Fibroblast of gingiva (primary cell): ENCODE results near the gene HNRNPM.

Experiments
- DNase-seq: peaks from one replicate; pipeline ENCODE4 v3.0.0-alpha.2; 2011; ENCODE audit warnings: low read depth

The HNRNPM gene

GRCh38 chr19:8459520-8460270 is 14.9 kb downstream of the HNRNPM start:
- peak; percentile 51 for DNase-seq

- peak; percentile 72 for DNase-seq
These were observed 15.9 kb downstream of the HNRNPM start for GRCh38 chr19:8460516-8461298.

DNA sequence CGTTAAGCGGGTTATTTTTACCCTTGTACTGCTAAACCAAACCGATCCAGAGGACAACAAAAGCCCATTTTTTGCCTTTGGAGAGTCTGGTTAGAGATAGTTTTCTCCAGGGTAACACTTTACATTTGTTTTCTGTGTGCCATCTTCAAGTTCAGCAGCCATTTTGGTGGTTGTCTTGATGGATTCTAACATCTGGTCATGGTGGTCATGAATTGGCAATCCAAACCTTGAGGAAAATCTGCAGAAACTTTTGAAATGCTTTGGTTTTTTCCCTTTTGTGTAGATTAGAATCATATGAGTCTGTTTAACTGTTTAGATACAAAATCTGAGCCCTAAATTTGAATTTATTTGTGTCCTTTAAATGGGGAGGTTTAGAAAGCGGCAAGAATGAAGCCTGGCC is 16.6 kb downstream of the HNRNPM start:
- DNase-seq, result no peak

DNA sequence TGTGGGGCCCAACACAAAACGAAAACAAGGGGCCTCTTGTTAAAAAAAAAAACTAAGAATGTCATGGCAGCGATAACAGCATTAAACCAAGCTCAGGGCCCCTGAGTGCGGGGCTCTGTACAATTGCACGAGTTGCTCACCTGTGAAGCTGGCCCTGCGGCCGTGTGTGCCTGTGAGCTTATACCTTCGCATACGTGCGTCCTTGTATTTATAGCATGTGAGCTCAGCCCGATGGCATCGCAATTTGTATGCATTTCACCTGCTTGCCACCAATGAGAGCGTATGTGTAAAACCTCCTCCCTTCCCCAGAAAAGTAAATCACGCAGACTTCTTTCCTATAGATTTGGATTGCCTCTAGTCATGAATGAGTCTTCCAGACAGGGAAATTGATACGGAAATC is 17.1 kb downstream of the HNRNPM start:
- no peak for DNase-seq

- DNase-seq, result peak; percentile 50
These were observed 17.8 kb downstream of the HNRNPM start for GRCh38 chr19:8462571-8462970.

DNA sequence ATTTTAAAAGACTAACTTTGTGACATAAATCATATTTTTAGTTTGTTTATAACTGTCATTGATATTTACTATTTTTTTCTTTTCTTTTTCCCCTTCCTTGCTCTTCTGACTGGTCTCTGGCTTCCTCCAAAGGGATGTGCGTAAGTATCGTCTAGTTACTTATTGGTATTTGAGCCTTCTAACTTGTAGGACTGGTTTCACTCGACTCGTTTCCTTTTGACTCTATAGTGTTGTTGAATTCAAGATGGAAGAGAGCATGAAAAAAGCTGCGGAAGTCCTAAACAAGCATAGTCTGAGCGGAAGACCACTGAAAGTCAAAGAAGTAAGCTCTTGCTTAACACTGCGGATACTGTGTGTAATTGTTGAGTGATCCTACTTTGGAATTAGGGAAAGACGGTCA is 18.6 kb downstream of the HNRNPM start:
- DNase-seq, result no peak

- DNase-seq, result peak; percentile 68
These were observed 21.2 kb downstream of the HNRNPM start for GRCh38 chr19:8466018-8466417.

GRCh38 chr19:8468124-8468523 is 23.3 kb downstream of the HNRNPM start:
- no peak for DNase-seq

- peak; percentile 73 for DNase-seq
These were observed 24.1 kb downstream of the HNRNPM start for GRCh38 chr19:8468761-8469373.

- DNase-seq, result no peak
These were observed 25.0 kb downstream of the HNRNPM start for GRCh38 chr19:8469613-8470368.

- no peak for DNase-seq
These were observed 29.1 kb downstream of the HNRNPM start for GRCh38 chr19:8473648-8474476.

- no peak for DNase-seq
These were observed 30.2 kb downstream of the HNRNPM start for GRCh38 chr19:8475005-8475404.

DNA sequence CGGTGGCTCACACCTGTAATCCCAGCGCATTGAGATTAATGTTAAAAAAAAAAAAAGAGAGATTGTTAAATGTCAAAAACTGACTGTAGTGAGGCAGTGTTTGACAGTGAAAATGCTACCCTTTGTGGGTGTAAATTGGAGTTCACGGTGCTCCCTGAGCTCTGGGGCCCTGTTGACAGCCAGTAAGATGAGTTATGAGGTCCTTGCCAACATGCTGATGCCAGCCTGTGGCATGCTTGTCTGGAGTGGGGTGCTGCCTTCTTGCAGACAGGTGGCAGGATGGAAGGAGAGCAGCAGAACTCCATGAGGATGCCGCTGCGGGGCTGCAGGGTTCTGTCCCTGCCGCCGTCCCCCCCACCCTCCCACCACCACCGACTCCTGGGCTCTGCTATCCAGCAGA is 31.7 kb downstream of the HNRNPM start:
- no peak for DNase-seq

GRCh38 chr19:8477889-8478288 is 33.1 kb downstream of the HNRNPM start:
- DNase-seq, result no peak

GRCh38 chr19:8478598-8478997 is 33.8 kb downstream of the HNRNPM start:
- no peak for DNase-seq

GRCh38 chr19:8481201-8481600 is 36.4 kb downstream of the HNRNPM start:
- DNase-seq, result no peak

- no peak for DNase-seq
These were observed 36.8 kb downstream of the HNRNPM start for GRCh38 chr19:8481616-8482015.

GRCh38 chr19:8482696-8483095 is 37.9 kb downstream of the HNRNPM start:
- DNase-seq, result no peak

DNA sequence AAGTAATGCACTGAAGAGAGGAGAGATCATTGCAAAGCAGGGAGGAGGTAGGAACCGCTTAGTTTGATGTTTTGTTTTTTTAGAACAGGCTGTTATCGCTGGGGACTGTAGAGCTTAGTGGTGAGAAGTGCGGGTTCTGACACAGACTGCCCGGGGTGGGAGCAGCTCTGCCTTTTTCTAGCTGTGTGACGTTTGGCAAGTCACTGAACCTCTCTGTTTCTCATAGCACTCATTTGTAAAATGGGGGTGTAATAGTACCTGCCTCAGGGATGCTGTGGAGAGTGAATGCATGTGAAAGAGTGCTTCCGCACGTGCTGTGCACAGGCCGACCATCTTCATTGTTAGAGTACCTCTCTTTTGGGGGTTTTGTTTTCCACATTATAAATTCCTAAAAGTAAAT is 38.4 kb downstream of the HNRNPM start:
- no peak for DNase-seq

GRCh38 chr19:8484331-8484894 is 39.6 kb downstream of the HNRNPM start:
- DNase-seq, result no peak
